CD14-positive monocyte (primary cell): ENCODE results near the gene LRRC25. TPM values are rescaled to one million over a fixed set of nuclear protein-coding genes. Genes with fewer than 3 reads are reported as not detected.

Experiments used
- DNase-seq, 3 donors: peaks; one replicate each; pipeline ENCODE4 v3.0.0-alpha.2; 2011 to 2022
- H2AFZ ChIP-seq: 2 replicates; pipeline ENCODE4 v1.6.0; 2012; ENCODE audit warnings: mild to moderate bottlenecking, low read depth, low read length, inconsistent platforms; ENCODE audit not compliant: insufficient read depth, poor library complexity, severe bottlenecking
- H3K27ac ChIP-seq, 2 donors: 1 replicate in 1 of 2; 2 replicates in 1 of 2; pipeline ENCODE4 v1.5.1; 2012 to 2013; ENCODE audit warnings: low read length in 2 of 2, control low read depth in 1 of 2, inconsistent platforms in 1 of 2, low read depth in 1 of 2, mild to moderate bottlenecking in 1 of 2
- H3K27me3 ChIP-seq, 2 donors: one replicate each; pipeline versions ENCODE4 v1.6.0 to v1.6.1; 2011 to 2013; ENCODE audit warnings: low read length in 2 of 2; ENCODE audit not compliant: control insufficient read depth in 2 of 2, insufficient read depth in 2 of 2
- H3K36me3 ChIP-seq, 2 donors: replicated peaks in 1 of 2; 1 replicate in 1 of 2; 2 replicates in 1 of 2; pipeline versions ENCODE4 v1.5.1 to v1.6.1; 2012 to 2013; ENCODE audit warnings: low read length in 2 of 2, control low read depth in 1 of 2, inconsistent platforms in 1 of 2, mild to moderate bottlenecking in 1 of 2; ENCODE audit not compliant: insufficient read depth in 2 of 2, control insufficient read depth in 1 of 2
- H3K4me1 ChIP-seq, 2 donors: 1 replicate in 1 of 2; 2 replicates in 1 of 2; pipeline versions ENCODE4 v1.5.1 to v1.6.1; 2012 to 2013; ENCODE audit warnings: low read length in 2 of 2, control low read depth in 1 of 2, inconsistent platforms in 1 of 2, mild to moderate bottlenecking in 1 of 2, moderate library complexity in 1 of 2; ENCODE audit not compliant: insufficient read depth in 2 of 2, control insufficient read depth in 1 of 2
- H3K4me2 ChIP-seq: replicated peaks from 2 replicates; pipeline ENCODE3; 2012; ENCODE audit warnings: low read length, moderate library complexity, mild to moderate bottlenecking; ENCODE audit not compliant: poor library complexity, severe bottlenecking; ENCODE audit errors: extremely low read depth
- H3K4me3 ChIP-seq, 3 experiments: fragments of 200-600 bp in 1 of 3; sonication (generic) in 1 of 3; replicated peaks in 1 of 3; 1 replicate in 2 of 3; 2 replicates in 1 of 3; pipeline ENCODE4 v1.5.1; 2011 to 2013; ENCODE audit warnings: low read length in 3 of 3, mild to moderate bottlenecking in 3 of 3, control low read depth in 2 of 3, low read depth in 2 of 3, inconsistent platforms in 1 of 3, moderate library complexity in 1 of 3
- H3K79me2 ChIP-seq: 2 replicates; pipeline ENCODE4 v1.6.0; 2012; ENCODE audit warnings: mild to moderate bottlenecking, control low read depth, inconsistent platforms, low read length, moderate library complexity; ENCODE audit not compliant: insufficient read depth
- H3K9ac ChIP-seq: 2 replicates; pipeline ENCODE4 v1.6.0; 2017; ENCODE audit warnings: low read length, mild to moderate bottlenecking; ENCODE audit not compliant: insufficient read depth, poor library complexity, severe bottlenecking
- H3K9me3 ChIP-seq, 2 donors: replicated peaks in 1 of 2; 1 replicate in 1 of 2; 2 replicates in 1 of 2; pipeline versions ENCODE4 v1.5.1 to v1.6.1; 2012 to 2013; ENCODE audit warnings: low read length in 2 of 2, control low read depth in 1 of 2; ENCODE audit not compliant: control insufficient read depth in 1 of 2, insufficient read depth in 1 of 2
- H4K20me1 ChIP-seq: 2 replicates; pipeline ENCODE4 v1.6.0; 2012; ENCODE audit warnings: mild to moderate bottlenecking, low read length, control low read depth, moderate library complexity; ENCODE audit not compliant: insufficient read depth
- H3K27ac Mint-ChIP-seq, 7 donors: one replicate each; pipeline ENCODE4 v1.8.0; 2020; ENCODE audit warnings: mild to moderate bottlenecking in 7 of 7, mixed read lengths in 7 of 7, moderate library complexity in 6 of 7, inconsistent platforms in 2 of 7
- H3K27me3 Mint-ChIP-seq, 3 donors: one replicate each; pipeline ENCODE4 v1.8.0; 2021 to 2022; ENCODE audit warnings: low read depth in 3 of 3, mild to moderate bottlenecking in 3 of 3, mixed read lengths in 3 of 3, moderate library complexity in 3 of 3, inconsistent platforms in 1 of 3
- H3K36me3 Mint-ChIP-seq, 2 donors: one replicate each; pipeline ENCODE4 v1.8.0; 2020; ENCODE audit warnings: mixed read lengths in 2 of 2, inconsistent platforms in 1 of 2, mild to moderate bottlenecking in 1 of 2
- H3K4me1 Mint-ChIP-seq: one replicate; pipeline ENCODE4 v1.8.0; 2020; ENCODE audit warnings: mild to moderate bottlenecking, mixed read lengths
- H3K4me3 Mint-ChIP-seq, 2 donors: one replicate each; pipeline ENCODE4 v1.8.0; 2020; ENCODE audit warnings: mild to moderate bottlenecking in 2 of 2, mixed read lengths in 2 of 2, moderate library complexity in 1 of 2
- H3K9me3 Mint-ChIP-seq, 7 donors: one replicate each; pipeline ENCODE4 v1.8.0; 2020 to 2022; ENCODE audit warnings: mixed read lengths in 7 of 7, mild to moderate bottlenecking in 6 of 7, moderate library complexity in 6 of 7, inconsistent platforms in 2 of 7
- CTCF ChIP-seq: fragments of 200-600 bp; IDR thresholded peaks from one replicate; pipeline ENCODE4 v1.8.0; 2022; ENCODE audit warnings: antibody characterized with exemption, mild to moderate bottlenecking
- WGBS: methylation state at CpG from one replicate; pipeline ENCODE4 v1.1.5; 2013; ENCODE audit warnings: missing lambda C conversion rate; ENCODE audit not compliant: insufficient coverage; 5-methylcytosine and 5-hydroxymethylcytosine counted together
- intact Hi-C, 2 donors: fragments of 100-400 bp; cut with micrococcal nuclease; formaldehyde crosslinking; loops; one replicate each; pipeline versions ENCODE4 v1.15.0 to v1.15.1; 2023
- polyA plus RNA-seq, 3 donors: library from polyadenylated mRNA; depleted of rRNA in 1 of 3; unstranded in 2 of 3; stranded (reverse) in 1 of 3; fragments of 300-500 nt in 2 of 3; fragments of >200 nt in 1 of 3; fragmentation: Illumina TruSeq in 2 of 3; gene quantifications; 1 replicate in 2 of 3; 2 replicates in 1 of 3; pipeline ENCODE4 v1.2.3, GENCODE V29; 2012 to 2021

The LRRC25 gene
- polyA plus RNA-seq, 3 donors = 173 to 581 (median 416) TPM

GRCh38 chr19:18446145-18446810, 48.9 kb upstream of the LRRC25 start:
- WGBS = 96% methylated on average over 24 of the region's 34 CpGs
- peaks cover 71 to 87% of the 10 kb centered on the region in 2 donors for H3K36me3 Mint-ChIP-seq
- peaks cover 0 to 3% (median 1%) of the 10 kb centered on the region in 3 donors for H3K27me3 Mint-ChIP-seq
- no peak overlapping the region for H3K4me3 Mint-ChIP-seq
- intact Hi-C loops = no loop called here
- no peak for TF ChIP-seq CTCF
- H4K20me1 ChIP-seq = peaks cover 100% of the 10 kb centered on the region
- H3K27ac Mint-ChIP-seq = no peak overlapping the region
- H3K27me3 ChIP-seq = no peaks in the 10 kb centered on the region
- peaks cover 85% of the 10 kb centered on the region in 2 donors for H3K36me3 ChIP-seq
- H3K4me2 ChIP-seq = no peak overlapping the region
- no peaks in the 10 kb centered on the region for H3K9me3 ChIP-seq
- no peak overlapping the region for H2AFZ ChIP-seq
- H3K4me1 Mint-ChIP-seq = peaks cover 5% of the 10 kb centered on the region
- no peaks in the 10 kb centered on the region for H3K79me2 ChIP-seq
- no peak overlapping the region for H3K4me3 ChIP-seq
- no peak overlapping the region for H3K27ac ChIP-seq
- no peaks in the 10 kb centered on the region for H3K4me1 ChIP-seq
- H3K9me3 Mint-ChIP-seq = peaks cover 0 to 6% (median 0%) of the 10 kb centered on the region in 7 donors
- no peak for DNase-seq
- no peak overlapping the region for H3K9ac ChIP-seq

GRCh38 chr19:18445262-18445948, 48.0 kb upstream of the LRRC25 start:
- peaks cover 77% of the 10 kb centered on the region in 2 donors for H3K36me3 ChIP-seq
- H3K4me2 ChIP-seq = no peak overlapping the region
- no peak overlapping the region for H2AFZ ChIP-seq
- no peaks in the 10 kb centered on the region for H3K27me3 ChIP-seq
- H3K4me1 Mint-ChIP-seq = peaks cover 9% of the 10 kb centered on the region
- no peak overlapping the region for H3K27ac ChIP-seq
- no peaks in the 10 kb centered on the region for H3K4me1 ChIP-seq
- no peak overlapping the region for H3K4me3 Mint-ChIP-seq
- no peak for DNase-seq
- intact Hi-C loops = no loop called here
- no peak overlapping the region for H3K27ac Mint-ChIP-seq
- H3K9me3 Mint-ChIP-seq = peaks cover 0 to 6% (median 0%) of the 10 kb centered on the region in 7 donors
- 87% methylated on average over 10 of the region's 15 CpGs for WGBS
- H3K4me3 ChIP-seq = no peak overlapping the region
- H3K9ac ChIP-seq = no peak overlapping the region
- no peak for TF ChIP-seq CTCF
- H3K27me3 Mint-ChIP-seq = peaks cover 1 to 4% (median 3%) of the 10 kb centered on the region in 3 donors
- H3K9me3 ChIP-seq = no peaks in the 10 kb centered on the region
- H3K36me3 Mint-ChIP-seq = peaks cover 69 to 78% of the 10 kb centered on the region in 2 donors
- H4K20me1 ChIP-seq = peaks cover 100% of the 10 kb centered on the region
- no peaks in the 10 kb centered on the region for H3K79me2 ChIP-seq
